H9 (cell line): Measurements from ENCODE around the gene RABL6. TPM values are rescaled to one million over a fixed set of nuclear protein-coding genes. Genes with fewer than 3 reads are reported as not detected.

Experiments
- DNase-seq: peaks from one replicate; pipeline ENCODE4 v3.0.0-alpha.2; 2017
- H2AFZ ChIP-seq: one replicate; pipeline ENCODE4 v1.6.1; 2013; ENCODE audit warnings: mild to moderate bottlenecking, low read length, control low read depth, moderate library complexity
- H2AK5ac ChIP-seq: 2 replicates; pipeline ENCODE4 v1.6.1; 2013; ENCODE audit warnings: low read length, control low read depth, mixed read lengths; ENCODE audit not compliant: insufficient read length
- H2BK120ac ChIP-seq: one replicate; pipeline ENCODE4 v1.6.1; 2013; ENCODE audit warnings: low read depth, mild to moderate bottlenecking, low read length, control low read depth, inconsistent platforms; ENCODE audit not compliant: poor library complexity, severe bottlenecking
- H2BK12ac ChIP-seq: 2 replicates; pipeline ENCODE4 v1.6.1; 2013; ENCODE audit warnings: low read length, control low read depth, mixed read lengths, low read depth; ENCODE audit not compliant: insufficient read length
- H2BK15ac ChIP-seq: 2 replicates; pipeline ENCODE4 v1.6.1; 2013; ENCODE audit warnings: low read depth, low read length, control low read depth
- H2BK20ac ChIP-seq: one replicate; pipeline ENCODE4 v1.6.1; 2013; ENCODE audit warnings: low read depth, mild to moderate bottlenecking, low read length, control low read depth, inconsistent platforms; ENCODE audit not compliant: poor library complexity, severe bottlenecking
- H2BK5ac ChIP-seq: 2 replicates; pipeline ENCODE4 v1.6.1; 2013; ENCODE audit warnings: low read length, control low read depth, mixed read lengths; ENCODE audit not compliant: insufficient read length
- H3K14ac ChIP-seq: 2 replicates; pipeline ENCODE4 v1.6.1; 2013; ENCODE audit warnings: low read length, control low read depth; ENCODE audit not compliant: insufficient read depth
- H3K18ac ChIP-seq: 2 replicates; pipeline ENCODE4 v1.6.1; 2013; ENCODE audit warnings: low read depth, mild to moderate bottlenecking, mixed read lengths, low read length, control low read depth; ENCODE audit not compliant: insufficient read length
- H3K23ac ChIP-seq: 2 replicates; pipeline ENCODE4 v1.6.1; 2013; ENCODE audit warnings: low read length, control low read depth, mixed read lengths, low read depth; ENCODE audit not compliant: insufficient read length
- H3K23me2 ChIP-seq: 2 replicates; pipeline ENCODE4 v1.6.1; 2013; ENCODE audit warnings: low read depth, mild to moderate bottlenecking, mixed read lengths, low read length, control low read depth; ENCODE audit not compliant: insufficient read length, poor library complexity, severe bottlenecking
- H3K27ac ChIP-seq: 2 replicates; pipeline ENCODE4 v1.5.1; 2013; ENCODE audit warnings: low read length, control low read depth, mixed read lengths, low read depth; ENCODE audit not compliant: insufficient read length
- H3K27me3 ChIP-seq: 2 replicates; pipeline ENCODE4 v1.6.1; 2013; ENCODE audit warnings: low read length, control low read depth, inconsistent platforms; ENCODE audit not compliant: insufficient read depth
- H3K4ac ChIP-seq: 2 replicates; pipeline ENCODE4 v1.6.1; 2013; ENCODE audit warnings: low read depth, mild to moderate bottlenecking, control low read depth, inconsistent platforms, low read length, moderate library complexity
- H3K4me1 ChIP-seq: 2 replicates; pipeline ENCODE4 v1.6.1; 2013; ENCODE audit warnings: low read length, control low read depth, inconsistent platforms; ENCODE audit not compliant: insufficient read depth
- H3K4me2 ChIP-seq: 2 replicates; pipeline ENCODE4 v1.6.1; 2013; ENCODE audit warnings: low read length, control low read depth, mixed read lengths; ENCODE audit not compliant: insufficient read length, insufficient read depth
- H3K56ac ChIP-seq: 2 replicates; pipeline ENCODE4 v1.6.1; 2013; ENCODE audit warnings: low read depth, mild to moderate bottlenecking, mixed read lengths, low read length, control low read depth; ENCODE audit not compliant: insufficient read length
- H3K79me1 ChIP-seq: 2 replicates; pipeline ENCODE4 v1.6.1; 2013; ENCODE audit warnings: low read depth, mild to moderate bottlenecking, moderate library complexity, low read length, control low read depth, inconsistent platforms; ENCODE audit not compliant: insufficient read depth, poor library complexity, severe bottlenecking
- H3K79me2 ChIP-seq: 2 replicates; pipeline ENCODE4 v1.6.1; 2013; ENCODE audit warnings: low read length, control low read depth, inconsistent platforms; ENCODE audit not compliant: insufficient read depth
- H3K9ac ChIP-seq: 2 replicates; pipeline ENCODE4 v1.6.1; 2013; ENCODE audit warnings: low read length, control low read depth, mixed read lengths; ENCODE audit not compliant: insufficient read length; ENCODE audit errors: extremely low read depth
- H3K9me3 ChIP-seq: one replicate; pipeline ENCODE4 v1.6.1; 2013; ENCODE audit warnings: low read depth, low read length, inconsistent platforms; ENCODE audit not compliant: control insufficient read depth
- H3T11ph ChIP-seq: one replicate; pipeline ENCODE4 v1.6.1; 2013; ENCODE audit warnings: mild to moderate bottlenecking, low read length, control low read depth, inconsistent platforms
- H4K20me1 ChIP-seq: one replicate; pipeline ENCODE4 v1.6.1; 2013; ENCODE audit not compliant: control insufficient read depth, insufficient read length, insufficient read depth
- H4K5ac ChIP-seq: 2 replicates; pipeline ENCODE4 v1.6.1; 2013; ENCODE audit warnings: low read depth, mild to moderate bottlenecking, mixed read lengths, low read length, control low read depth; ENCODE audit not compliant: insufficient read length
- H4K8ac ChIP-seq: replicated peaks from 2 replicates; pipeline ENCODE4 v1.6.1; 2013; ENCODE audit warnings: low read length, control low read depth, mixed read lengths, low read depth; ENCODE audit not compliant: insufficient read length
- H4K91ac ChIP-seq: 2 replicates; pipeline ENCODE4 v1.6.1; 2013; ENCODE audit warnings: low read depth, mild to moderate bottlenecking, moderate library complexity, mixed read lengths, low read length, control low read depth; ENCODE audit not compliant: insufficient read length
- H3K27ac Mint-ChIP-seq, 3 experiments: 2 replicates in 2 of 3; 3 replicates in 1 of 3; pipeline ENCODE4 v1.8.0; 2020 to 2021; ENCODE audit warnings: mixed read lengths in 3 of 3, mild to moderate bottlenecking in 1 of 3, moderate library complexity in 1 of 3
- H3K27me3 Mint-ChIP-seq: 2 replicates; pipeline ENCODE4 v1.8.0; 2021; ENCODE audit warnings: low read depth, mild to moderate bottlenecking, moderate library complexity, mixed read lengths
- H3K36me3 Mint-ChIP-seq, 3 experiments: 2 replicates in 2 of 3; 3 replicates in 1 of 3; pipeline ENCODE4 v1.8.0; 2020 to 2021; ENCODE audit warnings: low read depth in 3 of 3, mixed read lengths in 3 of 3; ENCODE audit not compliant: insufficient read depth in 1 of 3
- H3K4me1 Mint-ChIP-seq, 2 experiments: 2 replicates each; pipeline ENCODE4 v1.8.0; 2020; ENCODE audit warnings: mixed read lengths in 2 of 2
- H3K4me3 Mint-ChIP-seq, 2 experiments: 2 replicates in 1 of 2; 3 replicates in 1 of 2; pipeline ENCODE4 v1.8.0; 2020 to 2021; ENCODE audit warnings: mild to moderate bottlenecking in 2 of 2, mixed read lengths in 2 of 2, moderate library complexity in 1 of 2
- H3K9me3 Mint-ChIP-seq, 2 experiments: 2 replicates in 1 of 2; 3 replicates in 1 of 2; pipeline ENCODE4 v1.8.0; 2020; ENCODE audit warnings: mild to moderate bottlenecking in 2 of 2, mixed read lengths in 2 of 2, moderate library complexity in 1 of 2
- WGBS: extraction: QIAGEN DNeasy Blood & Tissue Kit; methylation state at CpG from one replicate; pipeline ENCODE4 v1.1.7; 2013; ENCODE audit warnings: missing lambda C conversion rate, low lambda C conversion rate, mixed read lengths; ENCODE audit not compliant: insufficient read length; ENCODE audit errors: extremely low coverage; 5-methylcytosine and 5-hydroxymethylcytosine counted together
- total RNA-seq: library from RNA; stranded (reverse); gene quantifications from 2 replicates; pipeline ENCODE4 v1.2.1, GENCODE V29; 2021
- TF ChIP-seq, protein P1 (sequence below): fragments of 200-600 bp; sonication (generic); conservative IDR thresholded peaks from 3 replicates; pipeline ENCODE4 v1.8.0; 2021; ENCODE audit warnings: antibody characterized with exemption, mild to moderate bottlenecking

The RABL6 gene
- total RNA-seq, 1 experiment from 2014 or later: 108 TPM

DNA sequence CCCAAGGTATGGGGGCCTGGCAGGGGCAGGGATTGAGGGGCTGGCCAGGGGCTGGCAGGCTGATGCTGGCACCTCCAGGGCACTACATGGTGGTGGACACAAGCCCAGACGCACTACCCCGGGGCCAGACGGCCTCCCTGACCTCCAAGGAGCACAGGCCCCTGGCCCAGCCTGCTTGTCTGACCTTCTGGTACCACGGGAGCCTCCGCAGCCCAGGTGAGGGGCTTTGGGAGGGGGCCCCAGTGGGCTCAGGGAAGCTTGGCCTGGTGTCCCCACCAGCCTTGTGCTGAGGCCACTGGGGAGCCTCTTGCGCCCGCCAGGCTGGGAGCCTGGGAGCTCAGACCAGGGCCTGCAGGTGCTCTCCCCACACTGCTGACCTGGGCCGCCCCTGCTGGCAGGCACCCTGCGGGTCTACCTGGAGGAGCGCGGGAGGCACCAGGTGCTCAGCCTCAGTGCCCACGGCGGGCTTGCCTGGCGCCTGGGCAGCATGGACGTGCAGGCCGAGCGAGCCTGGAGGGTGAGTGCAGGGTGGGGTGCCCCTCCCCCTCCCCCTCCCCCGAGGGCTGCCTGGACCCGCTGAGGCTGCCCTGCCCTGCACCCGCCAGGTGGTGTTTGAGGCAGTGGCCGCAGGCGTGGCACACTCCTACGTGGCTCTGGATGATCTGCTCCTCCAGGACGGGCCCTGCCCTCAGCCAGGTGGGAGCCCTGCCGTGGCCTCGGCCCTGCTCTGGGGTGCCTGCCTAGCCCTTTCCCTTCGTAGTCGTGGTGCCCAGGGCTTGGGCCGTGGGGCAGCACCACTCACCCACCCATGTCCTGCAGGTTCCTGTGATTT, 50.0 kb downstream of the RABL6 start:
- Histone ChIP-seq H3K27me3 (no peaks in the 10 kb centered on the region), H3K27ac (no peak overlapping the region), H3K23me2 (no peaks in the 10 kb centered on the region), H3K4me1 (no peaks in the 10 kb centered on the region), H4K91ac (no peak overlapping the region), H3K18ac (no peak overlapping the region), H3K56ac (no peak overlapping the region), H2BK5ac (no peak overlapping the region), H4K20me1 (no peaks in the 10 kb centered on the region), H2BK20ac (no peak overlapping the region), H2BK12ac (no peak overlapping the region), H3K79me1 (no peaks in the 10 kb centered on the region), H2BK120ac (no peak overlapping the region), H2AK5ac (no peak overlapping the region), H3K9ac (no peak overlapping the region), H2BK15ac (no peak overlapping the region), H3K4me2 (no peak overlapping the region), H3K9me3 (no peaks in the 10 kb centered on the region), H4K5ac (no peak overlapping the region), H3K4ac (no peak overlapping the region), H3K79me2 (no peaks in the 10 kb centered on the region), H3T11ph (no peak overlapping the region), H2AFZ (no peak overlapping the region), H3K23ac (no peak overlapping the region), H4K8ac (no peak overlapping the region), H3K14ac (no peak overlapping the region; the same call in 1 of the 2 replicates)
- peaks cover 3 to 22% (median 16%) of the 10 kb centered on the region in 3 experiments; a peak in 6 of 7 replicates for H3K36me3 Mint-ChIP-seq
- TF ChIP-seq, protein P1, sequence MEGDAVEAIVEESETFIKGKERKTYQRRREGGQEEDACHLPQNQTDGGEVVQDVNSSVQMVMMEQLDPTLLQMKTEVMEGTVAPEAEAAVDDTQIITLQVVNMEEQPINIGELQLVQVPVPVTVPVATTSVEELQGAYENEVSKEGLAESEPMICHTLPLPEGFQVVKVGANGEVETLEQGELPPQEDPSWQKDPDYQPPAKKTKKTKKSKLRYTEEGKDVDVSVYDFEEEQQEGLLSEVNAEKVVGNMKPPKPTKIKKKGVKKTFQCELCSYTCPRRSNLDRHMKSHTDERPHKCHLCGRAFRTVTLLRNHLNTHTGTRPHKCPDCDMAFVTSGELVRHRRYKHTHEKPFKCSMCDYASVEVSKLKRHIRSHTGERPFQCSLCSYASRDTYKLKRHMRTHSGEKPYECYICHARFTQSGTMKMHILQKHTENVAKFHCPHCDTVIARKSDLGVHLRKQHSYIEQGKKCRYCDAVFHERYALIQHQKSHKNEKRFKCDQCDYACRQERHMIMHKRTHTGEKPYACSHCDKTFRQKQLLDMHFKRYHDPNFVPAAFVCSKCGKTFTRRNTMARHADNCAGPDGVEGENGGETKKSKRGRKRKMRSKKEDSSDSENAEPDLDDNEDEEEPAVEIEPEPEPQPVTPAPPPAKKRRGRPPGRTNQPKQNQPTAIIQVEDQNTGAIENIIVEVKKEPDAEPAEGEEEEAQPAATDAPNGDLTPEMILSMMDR: no peak
- peak; percentile 34 for DNase-seq
- WGBS: no CpG with 5 or more reads among the region's 29 CpGs
- no peaks in the 10 kb centered on the region; the same call in 1 of the 2 replicates for H3K27me3 Mint-ChIP-seq
- H3K27ac Mint-ChIP-seq: no peak overlapping the region
- no peaks in the 10 kb centered on the region for H3K9me3 Mint-ChIP-seq
- no peaks in the 10 kb centered on the region for H3K4me1 Mint-ChIP-seq
- H3K4me3 Mint-ChIP-seq: no peak overlapping the region
